Measurements from ENCODE around the gene TMEM25.
"Not testable (repeated sequence)": the region's sequence is repeated elsewhere in the genome, so short reads cannot be mapped to it uniquely, and the experiment has no call there.

Gene TMEM25

DNA sequence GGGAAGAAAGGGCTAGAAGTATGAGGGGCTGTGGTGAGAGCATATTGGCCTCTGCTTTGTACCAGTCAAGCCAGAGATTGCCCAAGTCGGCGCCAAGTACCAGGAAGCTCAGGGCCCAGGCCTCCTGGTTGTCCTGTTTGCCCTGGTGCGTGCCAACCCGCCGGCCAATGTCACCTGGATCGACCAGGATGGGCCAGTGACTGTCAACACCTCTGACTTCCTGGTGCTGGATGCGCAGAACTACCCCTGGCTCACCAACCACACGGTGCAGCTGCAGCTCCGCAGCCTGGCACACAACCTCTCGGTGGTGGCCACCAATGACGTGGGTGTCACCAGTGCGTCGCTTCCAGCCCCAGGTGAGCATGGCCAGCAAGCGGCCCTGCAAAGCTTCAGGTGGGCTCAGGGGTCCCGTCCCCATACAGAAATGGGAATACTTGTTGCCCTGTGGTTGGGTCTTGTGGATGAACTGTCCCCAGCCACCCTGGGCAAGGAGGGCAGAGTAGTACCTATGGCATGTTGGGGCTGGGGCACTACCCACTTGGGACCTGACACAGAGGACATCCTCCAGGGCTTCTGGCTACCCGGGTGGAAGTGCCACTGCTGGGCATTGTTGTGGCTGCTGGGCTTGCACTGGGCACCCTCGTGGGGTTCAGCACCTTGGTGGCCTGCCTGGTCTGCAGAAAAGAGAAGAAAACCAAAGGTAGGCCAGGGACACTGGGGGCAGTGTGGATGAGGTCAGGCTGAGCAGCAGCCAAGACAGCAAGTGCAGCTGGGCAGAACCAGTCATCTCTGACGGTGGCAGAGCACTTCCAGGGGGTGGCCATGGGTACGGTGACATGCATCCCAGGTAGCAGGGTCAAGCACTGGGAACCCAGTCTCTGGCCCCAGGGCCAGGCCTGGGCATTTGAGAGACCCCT, 2.1 kb downstream of the TMEM25 start:
- DNase-seq, result no peak

DNA sequence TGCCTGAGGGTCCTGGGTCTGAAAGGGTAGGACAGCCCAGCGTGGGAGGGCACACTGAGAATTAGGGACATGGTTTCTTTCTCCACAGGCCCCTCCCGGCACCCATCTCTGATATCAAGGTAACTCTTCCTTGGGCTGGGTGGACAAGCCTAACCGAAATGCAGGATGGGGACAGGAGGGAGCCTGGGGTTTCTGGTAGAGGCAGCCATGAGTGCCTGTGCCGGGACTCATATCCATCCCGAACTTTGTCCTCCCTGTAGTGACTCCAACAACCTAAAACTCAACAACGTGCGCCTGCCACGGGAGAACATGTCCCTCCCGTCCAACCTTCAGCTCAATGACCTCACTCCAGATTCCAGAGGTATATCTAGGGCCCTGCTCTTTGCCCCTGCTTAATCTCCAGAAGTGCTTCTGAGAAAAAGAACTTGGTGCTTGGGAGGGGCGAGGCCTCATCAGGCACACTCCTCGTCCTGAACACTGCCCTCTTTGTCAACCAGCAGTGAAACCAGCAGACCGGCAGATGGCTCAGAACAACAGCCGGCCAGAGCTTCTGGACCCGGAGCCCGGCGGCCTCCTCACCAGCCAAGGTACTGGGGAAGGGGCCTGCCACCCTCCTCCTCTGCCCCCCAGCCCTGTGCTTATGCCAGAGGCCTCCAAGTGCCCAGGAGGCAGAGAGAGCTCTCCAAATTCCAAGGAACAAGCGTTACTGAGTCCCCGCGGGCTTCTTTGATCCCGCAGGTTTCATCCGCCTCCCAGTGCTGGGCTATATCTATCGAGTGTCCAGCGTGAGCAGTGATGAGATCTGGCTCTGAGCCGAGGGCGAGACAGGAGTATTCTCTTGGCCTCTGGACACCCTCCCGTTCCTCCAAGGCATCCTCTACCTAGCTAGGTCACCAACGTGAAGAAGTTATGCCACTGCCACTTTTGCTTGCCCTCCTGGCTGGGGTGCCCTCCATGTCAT, 3.1 kb downstream of the TMEM25 start:
- no peak for DNase-seq

DNA sequence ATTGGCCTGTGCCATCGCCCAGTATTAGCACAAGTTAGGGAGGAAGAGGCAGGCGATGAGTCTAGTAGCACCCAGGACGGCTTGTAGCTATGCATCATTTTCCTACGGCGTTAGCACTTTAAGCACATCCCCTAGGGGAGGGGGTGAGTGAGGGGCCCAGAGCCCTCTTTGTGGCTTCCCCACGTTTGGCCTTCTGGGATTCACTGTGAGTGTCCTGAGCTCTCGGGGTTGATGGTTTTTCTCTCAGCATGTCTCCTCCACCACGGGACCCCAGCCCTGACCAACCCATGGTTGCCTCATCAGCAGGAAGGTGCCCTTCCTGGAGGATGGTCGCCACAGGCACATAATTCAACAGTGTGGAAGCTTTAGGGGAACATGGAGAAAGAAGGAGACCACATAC, 4.3 kb downstream of the TMEM25 start:
- DNase-seq, result no peak

DNA sequence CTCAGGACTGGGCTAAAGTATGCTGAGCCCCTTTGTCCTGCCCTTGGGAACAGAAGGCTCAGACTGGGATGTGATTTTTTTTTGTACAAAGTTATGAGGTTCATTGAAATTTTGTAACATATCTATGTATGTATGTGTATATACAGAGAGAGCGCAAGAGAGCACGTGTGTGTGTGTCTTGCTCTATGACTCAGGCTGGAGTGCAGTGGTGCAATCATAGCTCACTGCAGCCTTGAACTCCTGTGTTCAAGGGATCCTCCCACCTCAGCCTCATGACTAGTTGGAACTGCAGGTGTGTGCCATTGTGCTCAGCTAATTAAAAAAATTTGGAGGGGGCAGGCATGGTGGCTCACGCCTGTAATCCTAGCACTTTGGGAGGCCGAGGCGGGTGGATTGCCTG, 5.7 kb downstream of the TMEM25 start:
- DNase-seq, result no peak

DNA sequence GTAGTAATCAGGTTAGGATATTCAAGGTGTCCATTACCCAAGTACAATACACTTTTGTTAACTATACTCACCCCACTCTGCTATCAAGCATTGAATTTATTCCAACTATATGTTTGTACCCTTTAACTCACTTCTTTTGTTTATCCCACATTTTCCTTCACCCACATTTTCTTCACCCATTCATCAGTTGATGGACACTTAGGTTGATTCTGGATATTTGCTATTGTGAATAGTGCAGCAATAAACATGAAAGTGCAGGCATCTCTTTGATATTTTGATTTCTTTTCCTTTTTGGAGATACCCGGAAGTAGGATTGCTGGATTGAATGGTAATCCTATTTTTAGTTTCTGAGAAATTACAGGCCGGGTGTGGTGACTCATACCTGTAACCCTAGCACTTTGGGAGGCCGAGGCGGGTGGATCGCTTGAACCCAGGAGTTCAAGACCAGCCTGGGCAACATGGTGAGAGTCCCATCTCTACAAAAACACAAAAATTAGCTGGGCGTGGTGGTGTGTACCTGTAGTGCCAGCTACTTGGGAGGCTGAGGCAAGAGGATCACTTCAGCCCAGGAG, 6.5 kb downstream of the TMEM25 start:
- no peak for DNase-seq

- no peak for DNase-seq
Measured at GRCh38 chr11:118544010-118544646, 13.1 kb downstream of the TMEM25 start.

DNA sequence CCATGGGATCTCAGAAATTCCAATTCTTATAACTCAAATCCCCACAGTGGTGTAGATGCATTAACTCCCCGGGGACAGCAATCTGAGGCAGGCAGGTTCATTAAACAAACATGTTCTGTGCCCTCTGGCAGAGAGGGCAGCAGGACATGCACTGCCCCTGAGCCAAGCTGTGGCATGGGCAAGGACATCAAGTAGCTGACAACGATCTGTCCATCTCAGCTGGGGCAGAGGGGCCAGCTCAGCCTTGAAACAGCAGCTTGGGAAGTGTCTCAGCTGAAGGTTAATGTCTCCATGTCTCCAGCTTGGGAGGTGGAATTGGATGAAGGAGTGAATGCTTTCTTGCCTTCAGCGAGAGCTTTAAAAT, 13.6 kb downstream of the TMEM25 start:
- DNase-seq, result no peak

- DNase-seq, result no peak
Measured at GRCh38 chr11:118545533-118545932, 14.5 kb downstream of the TMEM25 start.

- DNase-seq, result no peak
Measured at GRCh38 chr11:118547132-118547531, 16.1 kb downstream of the TMEM25 start.

DNA sequence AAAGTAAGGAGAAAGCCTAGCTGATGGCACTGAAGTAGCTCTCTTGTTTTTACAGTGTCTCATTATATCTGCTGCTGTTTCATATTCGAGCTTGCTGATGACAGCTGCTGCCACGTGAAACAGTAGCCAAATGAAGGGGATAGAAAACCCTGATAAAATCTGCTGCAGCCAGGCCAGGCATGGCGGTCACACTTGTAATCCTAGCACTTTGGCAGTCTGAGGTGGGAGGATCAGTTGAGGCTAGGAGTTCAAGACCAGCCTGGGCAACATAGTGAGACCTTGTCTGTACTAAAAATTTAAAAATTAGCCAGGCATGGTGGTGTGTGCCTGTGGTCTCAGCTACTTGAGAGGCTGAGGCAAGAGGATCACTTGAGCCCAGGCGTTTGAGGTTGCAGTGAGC, 21.3 kb downstream of the TMEM25 start:
- no peak for DNase-seq

- no peak for DNase-seq
Measured at GRCh38 chr11:118560806-118561205, 29.8 kb downstream of the TMEM25 start.

DNA sequence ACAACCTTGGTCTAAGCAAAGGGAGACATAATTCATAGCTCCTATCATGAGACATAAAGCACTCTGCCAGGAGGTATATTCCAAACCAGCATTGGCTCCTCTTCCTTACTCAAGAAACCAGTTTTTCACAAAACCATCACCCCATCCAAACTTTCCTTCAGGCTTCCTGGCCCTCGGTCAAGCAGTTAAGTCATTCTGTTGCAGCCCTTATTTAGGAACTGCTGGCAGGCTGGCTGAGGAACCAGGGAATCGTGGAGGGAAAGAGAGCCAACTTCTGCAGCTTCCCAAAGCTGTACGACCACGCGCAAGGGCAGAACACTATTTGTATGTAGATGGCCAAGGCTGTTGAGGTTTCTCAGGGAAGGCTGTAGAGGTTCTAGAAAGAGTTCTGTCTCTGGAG, 34.1 kb downstream of the TMEM25 start:
- no peak for DNase-seq

- no peak for DNase-seq
Measured at GRCh38 chr11:118569670-118570069, 38.7 kb downstream of the TMEM25 start.

DNA sequence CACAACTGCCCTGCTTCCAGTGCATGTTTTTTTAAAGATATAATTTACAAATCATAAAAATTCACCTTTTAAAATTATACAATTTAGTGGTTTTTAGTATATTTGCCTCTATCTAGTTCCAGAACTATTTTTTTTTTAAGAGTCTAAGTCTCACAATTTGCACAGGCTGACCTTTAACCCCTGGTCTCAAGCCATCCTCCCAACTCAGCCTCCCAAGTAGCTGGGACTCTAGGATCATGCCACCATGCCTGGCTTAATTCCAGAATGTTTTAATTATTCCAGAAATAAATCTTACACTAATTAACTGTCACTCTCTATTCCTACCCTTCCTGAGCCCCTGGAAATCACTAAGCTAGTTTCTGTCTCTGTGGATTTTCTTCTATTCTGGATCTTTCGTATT, 39.8 kb downstream of the TMEM25 start:
- no peak for DNase-seq

DNA sequence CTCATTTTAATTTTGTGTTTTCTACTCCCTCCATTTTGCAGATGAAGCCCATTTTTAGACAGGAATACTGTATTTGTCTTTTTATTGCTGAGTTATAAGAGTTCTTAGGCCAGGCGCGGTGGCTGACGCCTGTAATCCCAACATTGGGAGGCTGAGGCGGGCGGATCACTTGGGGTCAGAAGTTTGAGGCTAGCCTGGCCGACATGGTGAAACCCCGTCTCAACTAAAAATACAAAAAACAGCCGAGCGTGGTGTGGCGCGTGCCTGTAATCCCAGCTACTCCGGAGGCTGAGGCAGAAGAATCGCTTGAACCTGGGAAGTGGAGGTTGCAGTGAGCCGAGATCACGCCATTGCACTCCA, 40.7 kb downstream of the TMEM25 start:
- DNase-seq, result not testable (repeated sequence)

GRCh38 chr11:118572061-118572980, 41.3 kb downstream of the TMEM25 start, which contains the start of gene ARCN1:
ARCN1 (plus strand) TSS chr11:118572409; CDS start chr11:118572548, 139 bp downstream.
- peak; percentile 85 for DNase-seq

GRCh38 chr11:118572981-118573550, 42.1 kb downstream of the TMEM25 start:
- no peak for DNase-seq

DNA sequence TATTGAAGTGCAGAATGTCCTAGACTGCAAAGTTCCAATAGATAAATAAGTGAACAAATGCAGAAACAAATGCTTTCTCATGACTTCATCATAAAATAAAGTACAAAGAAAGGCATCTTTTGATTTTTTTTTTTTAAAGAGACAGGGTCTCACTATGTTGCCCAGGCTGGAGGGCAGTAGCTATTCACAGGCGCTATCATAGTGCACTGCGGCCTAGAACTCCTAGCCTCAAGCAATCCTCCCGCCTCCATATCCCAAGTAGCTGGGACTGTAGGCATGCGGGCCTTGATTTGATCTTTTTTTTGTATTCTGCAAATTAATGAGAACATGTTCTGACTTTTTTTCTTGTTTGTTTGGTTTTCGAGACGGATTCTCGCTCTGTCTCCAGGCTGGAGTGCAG, 43.6 kb downstream of the TMEM25 start:
- DNase-seq, result no peak

- not testable (repeated sequence) for DNase-seq
Measured at GRCh38 chr11:118577995-118578394, 47.0 kb downstream of the TMEM25 start.

GRCh38 chr11:118581057-118581456, 50.1 kb downstream of the TMEM25 start:
- peak; percentile 51 for DNase-seq

Data from NCI-H1105 (cell line).